Left lobe of liver (tissue), 2 donors: Measurements from ENCODE around the gene EEF1G. TPM values are rescaled to one million over a fixed set of nuclear protein-coding genes. Genes with fewer than 3 reads are reported as not detected.

Experiments used
- ATAC-seq: fragments of 200-7000 bp; cut with Tn5 transposase; one replicate; pipeline ENCODE4 v1.9.1; 2020; ENCODE audit warnings: mild to moderate bottlenecking, moderate library complexity
- DNase-seq: peaks from one replicate; pipeline ENCODE4 v3.0.0-alpha.2; 2020; ENCODE audit warnings: low spot score
- total RNA-seq: library from RNA; stranded (reverse); gene quantifications from one replicate; pipeline ENCODE4 v1.2.1, GENCODE V29; 2021
- donor health status: DM: no; HTN: no; CAD: no; lungs with moderate emphysema.
- donor health status: DM: no; HTN: yes; CAD: no.

Gene EEF1G
- total RNA-seq, 1 donor from 2014 or later, result 441 TPM

- DNase-seq, result no peak
- ATAC-seq, result no peak
These were observed 29.8 kb downstream of the EEF1G start for GRCh38 chr11:62543680-62544444.

DNA sequence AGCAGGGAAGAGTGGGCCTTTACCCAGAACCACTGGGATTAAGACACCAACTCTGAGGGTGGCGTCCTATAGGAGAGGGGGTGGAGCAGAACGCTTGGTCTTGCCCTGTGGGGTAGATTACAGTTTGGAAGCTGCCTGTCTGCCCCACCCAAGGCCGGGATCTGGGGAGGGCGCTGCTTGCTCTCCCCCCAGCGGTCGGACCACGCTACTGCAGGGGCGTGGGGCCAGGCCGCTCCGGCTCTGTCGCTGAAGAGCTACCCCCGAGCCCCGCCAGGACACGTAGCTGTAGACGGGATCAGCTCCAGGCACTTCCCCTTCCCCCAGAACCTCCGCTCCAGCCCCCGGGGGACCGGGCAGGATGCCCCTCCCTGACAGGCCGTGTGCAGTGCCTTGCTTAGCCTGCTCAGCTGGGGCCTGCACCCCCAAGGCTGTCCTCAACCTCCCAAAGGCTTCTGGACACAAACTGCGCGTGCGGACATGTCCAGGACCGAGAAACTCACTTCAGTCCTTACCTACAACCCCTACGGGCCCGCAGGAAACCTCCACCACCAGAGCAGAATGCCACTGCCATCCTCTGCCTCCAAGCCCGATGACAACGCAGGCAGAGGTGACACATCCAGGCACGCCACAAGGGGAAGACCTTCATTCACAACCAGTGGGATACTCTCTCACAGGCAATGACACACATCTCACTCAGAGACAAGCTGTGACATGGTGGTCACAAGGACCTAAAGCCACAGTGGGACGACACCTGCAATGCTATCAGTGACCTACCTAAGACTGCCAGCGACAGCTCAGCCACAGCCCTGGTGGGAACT is 30.7 kb downstream of the EEF1G start:
- DNase-seq (peak; percentile 69), ATAC-seq (peak; percentile 56)

- DNase-seq, result no peak
- ATAC-seq, result no peak
These were observed 31.5 kb downstream of the EEF1G start for GRCh38 chr11:62542111-62542745.

DNA sequence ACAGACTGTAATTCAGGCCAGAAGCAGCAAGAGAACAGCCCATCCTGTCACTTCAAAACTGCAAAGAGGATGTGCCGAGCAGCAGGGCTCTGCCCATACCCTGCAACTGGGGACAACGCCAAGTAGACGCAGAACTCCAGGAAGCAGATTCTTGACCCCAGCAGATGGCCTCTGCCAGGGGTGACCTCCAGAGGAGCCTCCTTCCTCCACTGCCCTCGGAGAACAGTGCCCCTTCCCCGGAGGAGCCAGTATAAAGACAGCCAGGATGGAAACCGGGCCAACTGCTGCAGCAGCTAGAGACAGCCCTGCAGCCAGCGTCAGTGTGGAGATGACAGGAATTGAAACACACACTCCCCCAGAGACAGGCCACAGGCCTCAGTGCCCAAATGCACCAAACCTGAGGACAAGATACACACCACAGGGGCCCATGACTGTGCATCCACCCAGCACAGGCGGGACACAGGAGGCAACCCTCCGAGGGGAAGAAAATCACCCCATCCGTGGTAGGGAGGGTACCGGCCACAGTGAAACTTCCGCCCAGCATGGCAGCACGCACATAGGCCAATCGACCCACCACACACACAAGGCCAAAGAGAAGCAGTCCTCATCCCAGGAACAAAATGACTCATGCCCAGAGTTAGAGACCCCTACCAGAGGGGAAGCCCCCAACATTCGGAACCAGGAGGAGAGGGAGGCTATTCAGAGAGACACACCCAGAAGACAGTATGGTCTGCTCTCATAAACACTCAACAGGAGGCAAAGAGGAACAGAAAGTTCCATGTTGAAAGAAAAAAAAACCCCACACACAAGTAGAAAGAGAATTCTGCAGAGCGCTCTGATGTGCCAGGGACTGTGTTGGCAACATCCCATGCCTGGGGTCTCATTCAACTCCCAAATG is 32.6 kb downstream of the EEF1G start:
- DNase-seq, result no peak
- ATAC-seq, result no peak

DNA sequence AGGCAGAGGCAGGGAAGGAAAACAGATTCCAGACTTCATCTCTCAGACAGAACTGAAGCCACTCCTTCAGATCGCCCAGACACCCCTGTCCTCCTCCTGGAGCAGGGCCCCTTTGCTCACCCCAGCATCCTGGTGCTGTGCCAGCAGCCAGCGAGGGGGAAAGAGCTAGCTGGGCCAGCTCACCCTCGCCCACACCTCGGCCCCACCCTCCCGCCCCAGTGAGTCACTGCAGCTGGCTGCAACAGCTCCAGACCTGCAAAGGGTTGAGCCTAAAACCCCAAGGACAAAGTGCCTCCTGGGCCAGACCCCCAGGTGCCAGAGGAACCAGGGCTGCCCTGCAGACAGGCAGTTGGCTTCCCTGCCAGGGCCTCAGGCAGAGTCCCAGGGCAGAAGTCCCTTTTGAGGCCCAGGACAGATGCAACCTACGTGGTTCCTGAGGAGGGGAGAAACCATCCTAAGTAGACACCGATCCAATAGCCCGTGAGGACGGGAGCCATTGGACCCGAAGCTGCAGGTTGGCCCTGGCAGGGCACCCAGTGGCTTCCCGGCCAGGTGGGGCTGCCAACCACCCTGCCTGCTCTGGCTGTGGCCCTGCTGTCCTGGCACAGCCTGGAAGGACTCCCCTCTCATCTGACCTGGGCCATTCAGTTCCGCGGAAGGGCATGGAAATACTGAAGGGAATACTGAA is 34.3 kb downstream of the EEF1G start:
- peak; percentile 70 for ATAC-seq
- peak; percentile 76 for DNase-seq

DNA sequence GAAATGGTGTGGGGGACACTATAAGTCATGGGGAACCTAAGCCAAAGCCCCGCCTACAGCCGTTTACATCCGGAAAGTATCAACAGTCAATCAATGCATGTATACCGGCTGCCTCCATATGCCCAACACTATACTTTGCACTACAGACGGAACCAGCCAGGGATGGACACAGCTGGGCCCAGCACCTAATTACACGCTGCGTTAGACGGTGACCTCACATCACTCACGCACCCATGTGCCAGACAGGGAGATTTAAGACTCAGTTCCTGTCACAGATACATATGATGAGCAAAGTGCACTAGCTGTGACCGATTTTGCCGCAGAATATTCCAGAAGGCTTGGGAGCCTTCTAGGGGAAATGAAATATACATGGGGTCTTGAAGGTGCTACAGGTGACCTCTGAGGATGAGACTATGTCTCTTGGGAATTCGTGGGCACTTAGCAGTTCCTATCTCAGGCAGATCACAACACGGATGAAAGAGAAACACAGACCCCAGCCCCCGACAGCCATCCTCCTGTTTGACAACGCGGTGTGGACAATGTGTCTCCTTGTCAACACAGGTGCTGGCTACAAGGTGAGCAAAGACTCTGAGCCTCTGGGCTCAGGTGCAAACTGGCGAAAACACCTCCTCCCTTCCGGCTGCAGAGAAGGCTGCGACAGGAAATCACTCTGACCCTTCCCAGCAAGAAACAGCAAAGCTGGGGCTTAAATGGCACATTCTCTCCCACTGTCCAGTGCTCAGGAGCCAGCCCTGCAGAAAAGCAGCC is 35.0 kb downstream of the EEF1G start:
- no peak for DNase-seq
- no peak for ATAC-seq

GRCh38 chr11:62536301-62536957 is 37.3 kb downstream of the EEF1G start:
- DNase-seq, result no peak
- no peak for ATAC-seq

GRCh38 chr11:62535802-62536201 is 37.9 kb downstream of the EEF1G start:
- DNase-seq (no peak), ATAC-seq (no peak)

GRCh38 chr11:62534779-62535545 is 38.7 kb downstream of the EEF1G start:
- ATAC-seq (no peak), DNase-seq (no peak)

GRCh38 chr11:62532096-62532495 is 41.6 kb downstream of the EEF1G start:
- ATAC-seq (peak; percentile 77), DNase-seq (no peak)

GRCh38 chr11:62516736-62517371 is 56.8 kb downstream of the EEF1G start:
- ATAC-seq (peak; percentile 37), DNase-seq (no peak)

GRCh38 chr11:62514151-62514550 is 59.5 kb downstream of the EEF1G start:
- ATAC-seq (no peak), DNase-seq (no peak)

GRCh38 chr11:62513626-62514025 is 60.1 kb downstream of the EEF1G start:
- ATAC-seq, result no peak
- no peak for DNase-seq

DNA sequence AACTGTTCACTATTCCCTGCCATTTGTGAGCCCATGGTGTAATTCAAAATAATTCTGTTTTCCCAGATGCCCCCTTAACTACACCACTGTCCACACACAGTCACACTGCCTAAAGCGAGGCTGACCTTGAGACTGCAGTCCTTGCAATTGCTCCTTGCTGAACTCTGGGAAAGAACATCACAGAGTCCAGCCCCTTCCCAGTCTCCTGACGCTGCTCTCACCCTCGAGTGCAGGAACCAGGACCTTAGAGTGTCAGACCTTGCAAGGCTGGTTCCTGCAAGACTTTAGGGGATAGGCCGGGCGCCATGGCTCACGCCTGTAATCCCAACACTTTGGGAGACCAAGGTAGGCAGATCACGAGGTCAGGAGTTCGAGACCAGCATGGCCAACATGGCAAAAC is 60.7 kb downstream of the EEF1G start:
- ATAC-seq, result no peak
- DNase-seq, result no peak
